Head of caudate nucleus (tissue), 42 donors: Measurements from ENCODE around the gene WDR77.
A peak's percentile ranks its signal among the peaks of the same experiment; 100 is the strongest.

ENCODE experiments used
- DNase-seq, 42 donors: peaks; one replicate each; pipeline versions ENCODE4 v3.0.0 to v3.0.0-alpha.2; 2020 to 2021; ENCODE audit warnings: mixed read lengths in 7 of 42
- intact Hi-C: fragments of 100-400 bp; cut with DNase I; formaldehyde crosslinking; loops from one replicate; pipeline ENCODE4 v1.15.0; 2022

WDR77 gene

GRCh38 chr1:111471538-111471937 is 22.5 kb upstream of the WDR77 start:
- no peak for DNase-seq
- intact Hi-C loops: no loop called here

- peak in 21 of 42 donors; percentile 9 to 75 (median 39) for DNase-seq
- intact Hi-C loops: no loop called here
Observed at GRCh38 chr1:111471012-111471411, 22.0 kb upstream of the WDR77 start.

DNA sequence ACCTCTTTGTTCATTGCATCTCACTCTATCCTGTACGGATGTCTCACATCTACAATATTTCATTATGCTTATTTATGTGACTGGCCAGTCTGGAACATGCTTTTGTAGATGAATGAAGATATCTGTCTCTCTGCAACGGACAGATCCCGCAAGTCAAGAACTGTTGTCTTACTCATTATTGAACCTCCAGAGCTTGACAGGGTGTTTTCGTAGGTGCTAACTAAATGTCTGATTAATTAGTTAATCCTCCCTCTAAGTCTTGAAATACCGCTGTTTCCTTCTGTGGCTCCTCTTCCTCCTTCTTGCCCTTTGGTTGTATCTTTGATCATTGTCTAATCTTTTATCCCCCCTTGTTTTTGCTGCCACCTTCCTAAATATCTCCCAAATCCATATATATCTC is 21.5 kb upstream of the WDR77 start:
- intact Hi-C loops: no loop called here
- no peak for DNase-seq

DNA sequence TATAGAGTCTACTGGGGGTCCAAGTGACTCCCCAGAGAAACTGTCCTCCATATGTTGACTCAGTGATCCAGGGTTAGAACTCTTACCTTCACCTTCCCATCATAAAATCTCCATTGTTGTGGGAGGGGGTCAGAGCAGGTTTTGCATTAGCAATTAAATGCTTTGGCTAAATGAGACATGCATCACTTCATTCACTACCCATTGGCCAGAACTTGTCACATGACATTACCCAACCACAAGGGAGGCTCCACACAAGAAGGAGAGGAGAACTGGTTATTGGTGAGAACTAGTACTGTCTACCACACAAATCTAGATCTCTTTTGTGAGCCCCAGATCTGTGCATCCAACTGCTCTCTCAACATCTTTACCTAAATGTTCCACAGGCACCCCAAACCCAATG is 20.5 kb upstream of the WDR77 start:
- intact Hi-C loops: no loop called here
- DNase-seq: no peak

GRCh38 chr1:111468717-111469100 is 19.7 kb upstream of the WDR77 start:
- DNase-seq: no peak
- intact Hi-C loops: no loop called here

DNA sequence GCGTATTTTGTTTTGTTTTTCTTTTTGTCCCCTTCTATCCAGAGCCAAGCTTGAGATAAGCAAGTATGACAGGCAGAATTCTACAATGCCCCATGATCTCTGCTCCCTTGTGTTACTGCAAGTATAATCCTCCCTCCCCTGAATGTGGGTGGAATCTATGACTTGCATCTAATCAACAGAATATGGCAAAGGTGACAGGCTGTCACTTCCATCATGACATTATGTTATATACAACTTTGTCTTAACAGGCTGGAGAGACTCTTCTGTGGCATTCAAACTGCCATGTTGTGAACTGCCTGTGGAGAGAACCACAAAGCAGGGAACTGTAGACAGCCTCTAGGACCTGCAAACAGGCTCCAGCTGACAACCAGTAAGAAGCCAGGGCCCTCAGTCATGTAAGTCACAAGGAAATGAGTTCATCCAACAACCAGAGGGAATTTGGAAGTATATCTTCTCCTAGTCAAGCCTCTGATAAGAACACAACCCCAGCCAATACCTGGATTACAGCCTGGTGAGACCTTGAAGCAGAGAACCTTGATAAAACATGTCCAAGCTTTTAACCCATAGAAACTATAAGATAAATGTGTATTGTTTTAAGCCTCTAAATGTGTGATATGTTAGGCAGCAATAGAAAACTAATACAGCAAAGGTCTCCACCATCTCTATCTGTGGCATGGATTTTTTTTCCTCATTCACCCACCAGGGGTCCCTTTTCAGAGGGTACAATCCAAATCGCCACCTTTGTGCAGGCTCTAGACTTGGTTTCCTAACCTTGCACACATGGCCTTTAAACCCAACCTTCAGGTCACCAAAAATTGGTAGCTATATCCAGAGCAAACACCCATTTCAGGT is 19.0 kb upstream of the WDR77 start:
- DNase-seq: no peak
- intact Hi-C loops: no loop called here

DNA sequence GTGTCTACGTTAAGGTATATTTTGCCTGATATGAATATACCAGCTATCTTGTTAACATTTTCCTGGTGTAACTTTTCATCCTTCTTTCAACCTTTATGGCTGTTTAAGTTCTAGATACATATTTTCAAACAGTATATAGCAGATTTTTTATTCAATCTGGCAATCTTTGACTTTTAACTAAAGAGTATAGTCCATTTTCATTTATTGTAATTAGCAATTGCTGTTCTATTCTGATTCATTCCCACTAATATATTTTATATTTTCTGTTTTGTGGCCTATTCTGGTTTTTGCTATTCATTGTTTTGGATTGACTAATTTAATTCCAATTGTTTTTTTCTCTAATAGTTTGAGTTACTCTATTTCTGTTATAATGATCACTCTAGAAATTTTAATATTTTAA is 17.4 kb upstream of the WDR77 start:
- DNase-seq: no peak
- intact Hi-C loops: no loop called here

GRCh38 chr1:111465754-111466153 is 16.7 kb upstream of the WDR77 start:
- DNase-seq: no peak
- intact Hi-C loops: no loop called here

DNA sequence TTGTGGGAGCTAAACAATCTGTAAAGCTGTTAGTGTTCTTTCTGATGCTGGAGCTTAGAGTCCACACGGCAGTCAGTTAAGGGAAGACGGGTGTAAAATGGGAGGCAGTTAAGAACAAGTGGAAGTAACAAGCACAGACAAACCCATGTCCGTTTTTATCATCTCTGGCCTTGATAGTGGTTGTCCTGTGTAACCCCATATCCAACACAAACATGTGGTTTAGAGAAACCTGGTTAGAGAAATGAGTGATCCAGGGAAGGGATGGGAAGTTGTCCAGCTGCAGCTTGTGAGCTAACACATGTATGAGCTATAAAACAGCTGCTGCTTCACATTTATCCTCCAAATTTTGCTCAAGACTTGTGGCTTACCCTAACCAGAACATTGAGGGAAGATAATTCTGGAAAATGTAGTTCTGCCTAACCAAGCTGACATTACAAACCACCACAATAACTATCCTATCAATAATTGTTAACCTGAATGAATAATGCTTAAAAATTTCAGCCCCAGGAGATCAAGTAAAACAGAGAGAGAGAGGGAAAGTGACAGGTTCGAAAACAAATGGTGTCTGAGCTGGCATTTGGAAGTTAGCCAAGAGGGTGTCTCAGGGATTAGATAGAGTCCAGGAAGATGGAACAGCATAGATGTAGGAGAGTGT is 14.1 kb upstream of the WDR77 start:
- intact Hi-C loops: no loop called here
- DNase-seq: no peak

DNA sequence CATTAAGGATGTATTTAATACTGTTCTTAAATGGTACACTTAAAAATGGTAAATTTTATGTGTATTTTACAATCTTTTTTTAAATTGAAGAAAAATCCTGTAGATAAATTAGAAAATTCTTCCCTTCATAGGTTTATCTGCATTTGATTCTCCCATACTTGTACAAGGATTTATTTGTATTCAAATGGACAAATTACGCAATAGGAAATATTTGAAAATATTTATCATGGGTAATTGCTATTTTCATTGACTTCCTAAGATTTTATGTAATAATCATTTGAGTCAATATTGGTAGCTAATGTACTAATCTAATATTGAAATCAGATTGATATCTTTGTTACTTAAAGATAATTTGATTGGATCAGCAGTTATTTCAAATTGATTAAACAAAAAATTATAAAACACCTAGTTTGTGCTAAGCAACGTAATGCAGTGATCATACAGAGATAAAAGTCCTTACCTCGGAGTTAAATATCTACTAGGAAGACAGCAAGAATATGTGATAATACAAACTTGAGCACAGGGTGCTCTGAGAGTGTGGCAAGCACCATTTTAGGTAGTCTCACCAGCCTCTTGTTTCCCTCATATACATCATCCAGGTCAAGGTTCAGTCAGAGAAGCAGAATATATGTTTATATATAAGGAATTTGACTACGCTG is 13.4 kb upstream of the WDR77 start:
- intact Hi-C loops: no loop called here
- no peak for DNase-seq

GRCh38 chr1:111461765-111462164 is 12.7 kb upstream of the WDR77 start:
- intact Hi-C loops: no loop called here
- no peak for DNase-seq

- intact Hi-C loops: no loop called here
Observed at GRCh38 chr1:111455642-111456031, 6.6 kb upstream of the WDR77 start.

GRCh38 chr1:111454859-111455641 is 6.0 kb upstream of the WDR77 start:
- no peak for DNase-seq
- intact Hi-C loops: no loop called here

More at GRCh38 chr1:111455642-111456031, 6.6 kb upstream of the WDR77 start:
- no peak for DNase-seq

DNA sequence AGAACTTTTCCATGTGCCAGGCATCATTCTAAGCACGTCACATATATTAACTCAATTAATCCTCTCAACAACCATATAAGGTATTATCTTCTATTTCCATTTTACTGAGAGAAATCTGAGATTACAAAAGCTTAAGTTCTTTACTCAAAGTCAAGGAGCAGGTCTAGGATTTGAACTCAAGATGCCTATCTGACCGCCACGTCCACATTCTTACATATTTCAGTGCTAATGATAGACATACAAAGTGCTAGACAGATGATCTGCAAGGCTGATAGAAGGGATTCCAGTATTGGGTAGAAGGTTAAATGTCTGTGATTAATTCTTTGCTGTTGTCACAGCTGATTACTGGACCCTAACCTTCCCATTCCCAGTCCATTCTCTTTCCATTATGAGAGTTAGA is 4.7 kb upstream of the WDR77 start:
- intact Hi-C loops: no loop called here
- no peak for DNase-seq

GRCh38 chr1:111452581-111452980 is 3.5 kb upstream of the WDR77 start:
- no peak for DNase-seq
- intact Hi-C loops: no loop called here

- intact Hi-C loops: no loop called here
- no peak for DNase-seq
Observed at GRCh38 chr1:111450185-111450584, 1.1 kb upstream of the WDR77 start.

- DNase-seq: no peak
- intact Hi-C loops: no loop called here
Observed at GRCh38 chr1:111449703-111450017, 604 bp upstream of the WDR77 start.

- peak in 15 of 42 donors; percentile 2 to 41 (median 15) for DNase-seq
- intact Hi-C loops: no loop called here
Observed at GRCh38 chr1:111448482-111448917, 556 bp downstream of the WDR77 start.

DNA sequence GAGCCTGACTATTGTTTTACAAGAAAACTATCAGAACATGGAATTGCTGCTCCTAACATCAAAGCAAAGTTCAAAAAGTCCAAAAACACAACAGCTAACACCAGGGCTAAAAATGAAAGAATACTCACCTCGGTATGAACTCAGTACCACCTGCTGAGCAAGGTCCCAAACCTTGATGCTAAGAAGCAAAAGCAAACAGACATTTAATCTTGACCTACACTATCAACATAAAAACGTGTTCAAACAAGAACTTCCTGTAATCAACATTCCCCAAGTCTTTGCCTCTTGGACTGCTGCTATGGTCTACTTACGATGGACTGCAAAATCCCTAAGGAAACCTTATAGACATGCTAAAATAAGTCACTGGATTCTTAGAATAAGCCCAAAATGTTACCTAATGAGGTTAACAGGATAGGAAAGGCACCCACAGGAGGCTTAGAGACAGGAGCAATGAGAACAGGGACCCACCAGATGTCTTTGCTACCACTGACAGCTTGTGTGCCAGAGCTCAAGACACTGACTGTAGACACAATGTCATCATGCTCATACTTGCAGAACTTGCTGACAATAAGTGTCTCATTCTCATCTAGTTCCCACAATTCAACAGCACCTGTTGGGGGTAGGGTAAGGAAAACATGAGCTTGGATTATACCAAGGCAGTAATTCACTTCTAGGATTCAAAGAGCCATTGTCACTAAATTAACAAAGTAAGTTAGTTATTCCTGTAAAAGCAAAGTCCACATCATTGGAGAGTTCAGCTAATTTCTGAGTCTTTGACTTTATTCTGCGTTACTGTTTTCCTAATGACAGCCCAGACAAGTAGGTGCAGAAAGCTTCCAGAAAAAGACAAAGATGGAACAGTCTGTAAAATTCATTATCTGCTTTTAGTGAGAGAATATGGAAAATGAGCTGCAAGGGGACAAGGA is 1.8 kb downstream of the WDR77 start:
- intact Hi-C loops: no loop called here
- DNase-seq: no peak
